Thymus (tissue), 11 donors: ENCODE data around the gene HHAT. TPM values are rescaled to one million over a fixed set of nuclear protein-coding genes. Genes with fewer than 3 reads are reported as not detected.

ENCODE experiments used
- DNase-seq, 9 donors: peaks; one replicate each; pipeline ENCODE4 v3.0.0-alpha.2; 2013; ENCODE audit warnings: low spot score in 9 of 9, low read depth in 6 of 9, missing footprints in 1 of 9
- H3K27ac ChIP-seq, 2 donors: one replicate each; pipeline ENCODE4 v1.5.1; 2013; ENCODE audit warnings: control low read depth in 1 of 2, low read depth in 1 of 2, low read length in 1 of 2, mild to moderate bottlenecking in 1 of 2, moderate library complexity in 1 of 2
- H3K27me3 ChIP-seq, 2 donors: one replicate each; pipeline ENCODE4 v1.5.1; 2013; ENCODE audit warnings: low read length in 1 of 2; ENCODE audit not compliant: control insufficient read depth in 2 of 2, insufficient read depth in 1 of 2
- H3K36me3 ChIP-seq, 2 donors: one replicate each; pipeline ENCODE4 v1.5.1; 2013; ENCODE audit warnings: low read length in 1 of 2, mild to moderate bottlenecking in 1 of 2, moderate library complexity in 1 of 2; ENCODE audit not compliant: control insufficient read depth in 2 of 2, insufficient read depth in 2 of 2
- H3K4me1 ChIP-seq, 2 donors: one replicate each; pipeline ENCODE4 v1.5.1; 2013; ENCODE audit warnings: low read length in 2 of 2; ENCODE audit not compliant: control insufficient read depth in 2 of 2, insufficient read depth in 2 of 2
- H3K4me3 ChIP-seq, 2 donors: one replicate each; pipeline ENCODE4 v1.5.1; 2013; ENCODE audit warnings: low read length in 2 of 2, control low read depth in 1 of 2, mild to moderate bottlenecking in 1 of 2
- H3K9me3 ChIP-seq, 2 donors: one replicate each; pipeline ENCODE4 v1.5.1; 2013; ENCODE audit warnings: low read length in 1 of 2, mild to moderate bottlenecking in 1 of 2; ENCODE audit not compliant: control insufficient read depth in 2 of 2, insufficient read depth in 1 of 2
- WGBS: extraction: QIAGEN DNeasy Blood & Tissue Kit; methylation state at CpG from one replicate; pipeline ENCODE4 v1.1.7; 2013; 5-methylcytosine and 5-hydroxymethylcytosine counted together
- polyA plus RNA-seq: library from polyadenylated mRNA; stranded (reverse); fragments of 200-250 nt; gene quantifications from one replicate; pipeline ENCODE4 v1.2.3, GENCODE V29; 2013
- total RNA-seq: library from RNA; stranded (reverse); fragments of 120-200 nt; gene quantifications from one replicate; pipeline ENCODE4 v1.2.4, GENCODE V29; 2013
- donor health status: healthy.

Gene HHAT
- total and polyA plus RNA-seq, 2 donors, result 3.7 to 5.7 TPM

GRCh38 chr1:210536254-210536961, 207.7 kb downstream of the HHAT start:
- no peaks in the 10 kb centered on the region for H3K4me1 ChIP-seq
- no peaks in the 10 kb centered on the region for H3K36me3 ChIP-seq
- H3K4me3 ChIP-seq, result no peak overlapping the region
- H3K27me3 ChIP-seq, result no peaks in the 10 kb centered on the region
- WGBS, result 92% methylated on average over 4 of the region's 4 CpGs
- no peaks in the 10 kb centered on the region for H3K9me3 ChIP-seq
- H3K27ac ChIP-seq, result no peak overlapping the region
- no peak for DNase-seq

GRCh38 chr1:210540288-210540687, 211.6 kb downstream of the HHAT start:
- no peak for DNase-seq
- no peak overlapping the region for H3K4me3 ChIP-seq
- H3K9me3 ChIP-seq, result no peaks in the 10 kb centered on the region
- H3K4me1 ChIP-seq, result no peaks in the 10 kb centered on the region
- H3K27ac ChIP-seq, result no peak overlapping the region
- no peaks in the 10 kb centered on the region for H3K36me3 ChIP-seq
- 85% methylated on average over 3 of the region's 3 CpGs for WGBS
- H3K27me3 ChIP-seq, result no peaks in the 10 kb centered on the region

DNA sequence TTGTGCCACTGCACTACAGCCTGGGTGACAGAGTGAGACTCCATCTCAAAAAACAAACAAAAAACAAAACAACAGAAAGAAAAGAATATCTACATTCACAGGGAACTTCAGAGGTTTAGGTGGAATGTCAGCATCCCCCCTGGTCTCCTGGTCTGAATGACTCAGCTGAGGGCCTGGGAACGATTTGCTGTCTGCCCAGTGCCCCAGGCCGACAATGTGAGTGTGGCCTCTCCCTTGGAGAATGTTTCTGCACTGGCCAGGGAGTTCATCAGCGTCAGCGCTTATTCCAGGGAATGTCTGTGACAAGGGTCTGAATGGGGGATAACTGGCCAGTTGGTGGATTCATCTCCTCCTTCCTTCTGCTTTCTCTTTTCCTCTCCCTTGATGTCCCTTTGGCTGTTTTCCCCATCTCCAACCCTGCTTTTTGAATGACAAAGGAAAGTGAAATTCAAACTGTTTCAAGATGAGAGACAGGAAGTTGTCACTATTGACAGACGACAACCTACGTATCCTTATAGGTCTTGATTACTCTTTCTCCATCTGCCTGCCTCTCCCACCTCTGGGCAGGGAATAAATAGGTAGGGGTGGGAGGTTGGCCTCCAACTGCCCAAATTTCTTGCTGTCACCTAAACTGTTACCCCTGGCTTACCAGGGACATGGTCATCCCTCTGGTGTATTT, 213.1 kb downstream of the HHAT start:
- WGBS, result 92% methylated on average over 6 of the region's 6 CpGs
- Histone ChIP-seq H3K4me1 (no peaks in the 10 kb centered on the region), H3K9me3 (no peaks in the 10 kb centered on the region), H3K36me3 (no peaks in the 10 kb centered on the region), H3K27ac (no peak overlapping the region), H3K4me3 (no peak overlapping the region), H3K27me3 (no peaks in the 10 kb centered on the region)
- DNase-seq, result no peak

GRCh38 chr1:210551899-210552298, 223.2 kb downstream of the HHAT start:
- Histone ChIP-seq H3K27me3 (no peaks in the 10 kb centered on the region), H3K9me3 (no peaks in the 10 kb centered on the region), H3K4me1 (no peaks in the 10 kb centered on the region), H3K4me3 (no peak overlapping the region), H3K27ac (no peak overlapping the region), H3K36me3 (no peaks in the 10 kb centered on the region)
- WGBS, result 96% methylated on average over 5 of the region's 5 CpGs
- no peak for DNase-seq

- Histone ChIP-seq H3K4me1 (no peaks in the 10 kb centered on the region), H3K9me3 (no peaks in the 10 kb centered on the region), H3K27me3 (no peaks in the 10 kb centered on the region), H3K4me3 (no peak overlapping the region), H3K27ac (no peak overlapping the region), H3K36me3 (no peaks in the 10 kb centered on the region)
- DNase-seq, result no peak
- 78% methylated on average over 5 of the region's 5 CpGs for WGBS
Measured at GRCh38 chr1:210553711-210554110, 225.0 kb downstream of the HHAT start.

DNA sequence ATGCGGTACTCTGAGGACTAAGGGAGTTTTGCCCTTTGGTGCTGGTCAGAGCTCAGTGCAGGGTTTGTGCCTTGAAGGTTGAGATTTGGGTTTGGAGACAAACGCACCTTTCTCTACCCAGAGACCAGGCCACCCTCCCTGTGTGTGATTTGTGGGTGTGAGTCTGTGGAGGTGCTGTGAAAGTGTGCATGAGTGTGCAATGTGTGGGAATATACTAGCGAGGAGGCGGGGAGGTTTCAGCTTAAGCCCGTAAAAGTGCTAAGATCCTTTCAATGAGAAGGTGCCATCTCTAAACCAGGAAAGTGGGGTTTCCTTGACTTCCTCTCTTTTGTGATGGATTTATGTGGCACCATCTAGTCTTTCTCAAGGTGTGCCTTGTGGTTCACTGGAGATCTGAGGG, 225.7 kb downstream of the HHAT start:
- Histone ChIP-seq H3K4me1 (no peaks in the 10 kb centered on the region), H3K9me3 (no peaks in the 10 kb centered on the region)
- DNase-seq, result no peak

DNA sequence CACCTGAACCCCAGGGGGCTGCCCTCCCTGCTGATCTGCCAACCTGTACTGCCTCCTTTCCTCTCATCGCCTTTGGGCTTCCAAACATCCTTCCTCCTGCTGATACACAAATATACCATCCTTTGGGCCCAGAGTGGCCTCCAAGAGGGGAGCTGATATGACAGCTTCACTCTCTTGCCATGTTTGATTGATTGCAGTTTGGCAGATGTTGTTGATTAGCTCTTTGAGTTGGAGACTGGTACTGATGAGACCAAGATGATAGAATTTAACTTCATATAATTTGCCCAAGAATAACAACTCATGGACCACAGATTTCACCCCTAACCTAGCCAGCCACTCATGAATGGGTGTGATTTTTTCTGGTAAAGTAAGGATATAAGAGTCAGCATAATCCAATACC, 227.8 kb downstream of the HHAT start:
- H3K27ac ChIP-seq, result no peak overlapping the region
- no peaks in the 10 kb centered on the region for H3K9me3 ChIP-seq
- H3K36me3 ChIP-seq, result no peaks in the 10 kb centered on the region
- no peak for DNase-seq
- no peaks in the 10 kb centered on the region for H3K4me1 ChIP-seq
- WGBS, result 96% methylated on average over 1 of the region's 1 CpG
- no peak overlapping the region for H3K4me3 ChIP-seq
- H3K27me3 ChIP-seq, result no peaks in the 10 kb centered on the region

More for the DNA sequence above, 225.7 kb downstream of the HHAT start:
- WGBS, result 97% methylated on average over 5 of the region's 5 CpGs
- Histone ChIP-seq H3K27me3 (no peaks in the 10 kb centered on the region), H3K36me3 (no peaks in the 10 kb centered on the region), H3K27ac (no peak overlapping the region), H3K4me3 (no peak overlapping the region)

DNA sequence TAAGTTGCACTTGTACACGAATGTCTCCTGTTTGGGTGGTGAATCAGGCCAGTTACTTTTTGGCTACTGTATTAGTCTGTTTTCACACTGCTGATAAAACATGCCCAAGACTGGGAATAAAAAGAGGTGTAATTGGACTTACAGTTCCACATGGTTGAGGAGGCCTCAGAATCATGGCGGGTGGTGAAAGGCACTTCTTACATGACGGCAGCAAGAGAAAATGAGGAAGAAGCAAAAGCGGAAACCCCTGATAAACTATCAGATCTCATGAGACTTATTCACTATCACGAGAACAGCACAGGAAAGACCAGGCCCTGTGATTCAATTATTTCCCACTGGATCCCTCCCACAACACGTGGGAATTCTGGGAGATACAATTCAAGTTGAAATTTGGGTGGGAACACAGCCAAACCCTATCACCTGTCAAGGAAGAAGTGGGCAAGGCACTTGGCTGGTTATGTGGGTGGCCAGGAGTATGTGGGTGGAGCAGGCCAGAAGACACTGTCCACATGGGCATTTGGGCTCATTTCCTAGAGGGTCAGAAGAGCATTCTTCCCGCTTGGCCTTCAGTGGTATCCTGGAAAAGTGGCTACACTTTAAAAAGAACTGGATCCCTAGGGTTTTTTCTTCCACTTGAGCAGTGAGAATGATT, 228.8 kb downstream of the HHAT start:
- Histone ChIP-seq H3K9me3 (no peaks in the 10 kb centered on the region), H3K36me3 (no peaks in the 10 kb centered on the region), H3K4me1 (no peaks in the 10 kb centered on the region), H3K27me3 (no peaks in the 10 kb centered on the region), H3K4me3 (no peak overlapping the region), H3K27ac (no peak overlapping the region)
- WGBS, result 93% methylated on average over 7 of the region's 7 CpGs
- DNase-seq, result no peak

GRCh38 chr1:210558302-210558701, 229.6 kb downstream of the HHAT start:
- no peaks in the 10 kb centered on the region for H3K4me1 ChIP-seq
- 75% methylated on average over 1 of the region's 1 CpG for WGBS
- H3K27me3 ChIP-seq, result no peaks in the 10 kb centered on the region
- no peak overlapping the region for H3K4me3 ChIP-seq
- no peaks in the 10 kb centered on the region for H3K9me3 ChIP-seq
- H3K36me3 ChIP-seq, result no peaks in the 10 kb centered on the region
- no peak overlapping the region for H3K27ac ChIP-seq
- peak in 1 of 9 donors; percentile 3 for DNase-seq
